HPDE6-E6E7 (cell line): Measurements from ENCODE around the gene IRGC.
"Not testable (repeated sequence)": the region's sequence is repeated elsewhere in the genome, so short reads cannot be mapped to it uniquely, and the experiment has no call there.

ENCODE experiments used
- DNase-seq: peaks from one replicate; pipeline ENCODE4 v3.0.0; 2011; ENCODE audit warnings: missing footprints; ENCODE audit errors: extremely low spot score

The IRGC gene

GRCh38 chr19:43715776-43716175, at the start of gene IRGC:
Gene IRGC (plus strand): TSS chr19:43716076. CDS start chr19:43718559, 2,483 bp downstream.
- no peak for DNase-seq

GRCh38 chr19:43667126-43667875, 48.6 kb upstream of the IRGC start:
- no peak for DNase-seq

- no peak for DNase-seq
Observed at GRCh38 chr19:43667876-43668405, 47.9 kb upstream of the IRGC start.

- peak; percentile 95 for DNase-seq
Observed at GRCh38 chr19:43668406-43669109, 47.3 kb upstream of the IRGC start.

GRCh38 chr19:43672061-43672679, 43.7 kb upstream of the IRGC start:
- DNase-seq: no peak

GRCh38 chr19:43673637-43674036, 42.2 kb upstream of the IRGC start:
- DNase-seq: no peak

- no peak for DNase-seq
Observed at GRCh38 chr19:43674183-43674582, 41.7 kb upstream of the IRGC start.

GRCh38 chr19:43674596-43674995, 41.3 kb upstream of the IRGC start:
- no peak for DNase-seq

GRCh38 chr19:43675269-43675879, 40.5 kb upstream of the IRGC start:
- DNase-seq: peak; percentile 97

- no peak for DNase-seq
Observed at GRCh38 chr19:43675906-43676305, 40.0 kb upstream of the IRGC start.

- DNase-seq: no peak
Observed at GRCh38 chr19:43678512-43679261, 37.2 kb upstream of the IRGC start.

- DNase-seq: no peak
Observed at GRCh38 chr19:43681821-43682220, 34.1 kb upstream of the IRGC start.

- not testable (repeated sequence) for DNase-seq
Observed at GRCh38 chr19:43682269-43682668, 33.6 kb upstream of the IRGC start.

- no peak for DNase-seq
Observed at GRCh38 chr19:43682824-43683661, 32.8 kb upstream of the IRGC start.

GRCh38 chr19:43683905-43684304, 32.0 kb upstream of the IRGC start:
- no peak for DNase-seq

GRCh38 chr19:43684326-43684725, 31.6 kb upstream of the IRGC start:
- DNase-seq: no peak

GRCh38 chr19:43687660-43687997, 28.2 kb upstream of the IRGC start:
- no peak for DNase-seq

- DNase-seq: no peak
Observed at GRCh38 chr19:43688059-43688701, 27.7 kb upstream of the IRGC start.

GRCh38 chr19:43690444-43690843, 25.4 kb upstream of the IRGC start:
- DNase-seq: no peak

- no peak for DNase-seq
Observed at GRCh38 chr19:43690890-43691289, 25.0 kb upstream of the IRGC start.
